Panc1 (cell line): ENCODE data around the gene LRRFIP1. TPM values are rescaled to one million over a fixed set of nuclear protein-coding genes. Genes with fewer than 3 reads are reported as not detected.

Experiments used
- ATAC-seq: fragments of 200-7000 bp; cut with Tn5 transposase; 2 replicates; pipeline ENCODE4 v1.9.1; 2020; ENCODE audit warnings: mild to moderate bottlenecking, moderate library complexity
- BruUV-seq: library from RNA; stranded (reverse); fragments of 400-500 nt; replicated peaks from 2 replicates; lab custom pipeline; 2021; lab: Mats Ljungman, UMichigan
- CTCF ChIA-PET: fragments of 300-600 bp; sonication (Branson Sonifier 250); formaldehyde crosslinking; loops from one replicate; lab custom pipeline; 2022; ENCODE audit warnings: antibody characterized with exemption; lab: Charles Lee
- POLR2A ChIA-PET: fragments of 300-600 bp; sonication (Branson Sonifier 250); formaldehyde crosslinking; loops from one replicate; lab custom pipeline; 2022; ENCODE audit warnings: antibody characterized with exemption; lab: Charles Lee
- DNase-seq: peaks from one replicate; pipeline ENCODE4 v3.0.0-alpha.2; 2010; ENCODE audit warnings: low read depth, low spot score
- H3K27ac ChIP-seq: 2 replicates; pipeline ENCODE4 v1.5.1; 2011; ENCODE audit warnings: mild to moderate bottlenecking, low read length, inconsistent platforms
- H3K27me3 ChIP-seq: fragments of 200-500 bp; sonication (Bioruptor generic); 2 replicates; pipeline ENCODE4 v1.6.0; 2014; ENCODE audit warnings: low read length, inconsistent platforms; ENCODE audit not compliant: control insufficient read depth, insufficient read depth
- H3K36me3 ChIP-seq: fragments of 200-500 bp; sonication (Bioruptor generic); 2 replicates; pipeline ENCODE4 v1.5.1; 2014; ENCODE audit warnings: inconsistent platforms, mild to moderate bottlenecking, low read length, moderate library complexity; ENCODE audit not compliant: control insufficient read depth, insufficient read depth
- H3K4me1 ChIP-seq: 2 replicates; pipeline ENCODE4 v1.5.1; 2011; ENCODE audit warnings: inconsistent platforms, mild to moderate bottlenecking, low read length, moderate library complexity; ENCODE audit not compliant: control insufficient read depth, insufficient read depth
- H3K4me3 ChIP-seq, 2 experiments: 2 replicates each; pipeline ENCODE4 v1.5.1; 2011 to 2012; ENCODE audit warnings: low read depth in 2 of 2, low read length in 2 of 2, mild to moderate bottlenecking in 2 of 2, inconsistent platforms in 1 of 2, moderate library complexity in 1 of 2
- H3K9me3 ChIP-seq: fragments of 200-500 bp; sonication (Bioruptor generic); 2 replicates; pipeline ENCODE4 v1.5.1; 2014; ENCODE audit warnings: low read depth, mild to moderate bottlenecking, inconsistent platforms, low read length, moderate library complexity; ENCODE audit not compliant: control insufficient read depth, insufficient read depth
- POLR2AphosphoS5 ChIP-seq: IDR thresholded peaks from 2 replicates; pipeline ENCODE4 v1.6.1; 2012; ENCODE audit warnings: mild to moderate bottlenecking, low read depth, low read length, moderate library complexity
- SIN3A ChIP-seq: IDR thresholded peaks from 2 replicates; pipeline ENCODE4 v1.6.1; 2012; ENCODE audit warnings: low read depth, mild to moderate bottlenecking, low read length, moderate library complexity, borderline replicate concordance; ENCODE audit not compliant: insufficient read depth
- TCF7L2 ChIP-seq: IDR thresholded peaks from 2 replicates; pipeline ENCODE4 v1.6.1; 2011; ENCODE audit warnings: mild to moderate bottlenecking, low read depth, low read length, inconsistent platforms
- in situ Hi-C: cut with HindIII; loops from 2 replicates; pipeline ENCODE4 v1.10.0; 2016; ENCODE audit warnings: low sequenced_read_pairs, low pct_unique_long_range_greater_than_20kb
- intact Hi-C: fragments of 100-400 bp; cut with micrococcal nuclease; formaldehyde crosslinking; loops from one replicate; pipeline ENCODE4 v1.10.0; 2022; ENCODE audit not compliant: unreplicated experiment
- total RNA-seq: library from RNA; stranded (reverse); gene quantifications from one replicate; pipeline ENCODE4 v1.2.1, GENCODE V29; 2021; ENCODE audit not compliant: unreplicated experiment
- TF ChIP-seq, protein P1 (sequence below), 2 experiments: IDR thresholded peaks; 2 replicates each; pipeline ENCODE4 v1.6.1; 2011 to 2012; ENCODE audit warnings: low read depth in 2 of 2, control low read depth in 1 of 2, low read length in 1 of 2, mild to moderate bottlenecking in 1 of 2, moderate library complexity in 1 of 2; ENCODE audit not compliant: insufficient read depth in 1 of 2
- TF ChIP-seq, protein P2 (sequence below): fragments of 450-650 bp; IDR thresholded peaks from 2 replicates; pipeline ENCODE4 v1.5.1; 2017; ENCODE audit warnings: mild to moderate bottlenecking

LRRFIP1 gene
- total RNA-seq, 1 experiment from 2014 or later: 121 TPM

DNA sequence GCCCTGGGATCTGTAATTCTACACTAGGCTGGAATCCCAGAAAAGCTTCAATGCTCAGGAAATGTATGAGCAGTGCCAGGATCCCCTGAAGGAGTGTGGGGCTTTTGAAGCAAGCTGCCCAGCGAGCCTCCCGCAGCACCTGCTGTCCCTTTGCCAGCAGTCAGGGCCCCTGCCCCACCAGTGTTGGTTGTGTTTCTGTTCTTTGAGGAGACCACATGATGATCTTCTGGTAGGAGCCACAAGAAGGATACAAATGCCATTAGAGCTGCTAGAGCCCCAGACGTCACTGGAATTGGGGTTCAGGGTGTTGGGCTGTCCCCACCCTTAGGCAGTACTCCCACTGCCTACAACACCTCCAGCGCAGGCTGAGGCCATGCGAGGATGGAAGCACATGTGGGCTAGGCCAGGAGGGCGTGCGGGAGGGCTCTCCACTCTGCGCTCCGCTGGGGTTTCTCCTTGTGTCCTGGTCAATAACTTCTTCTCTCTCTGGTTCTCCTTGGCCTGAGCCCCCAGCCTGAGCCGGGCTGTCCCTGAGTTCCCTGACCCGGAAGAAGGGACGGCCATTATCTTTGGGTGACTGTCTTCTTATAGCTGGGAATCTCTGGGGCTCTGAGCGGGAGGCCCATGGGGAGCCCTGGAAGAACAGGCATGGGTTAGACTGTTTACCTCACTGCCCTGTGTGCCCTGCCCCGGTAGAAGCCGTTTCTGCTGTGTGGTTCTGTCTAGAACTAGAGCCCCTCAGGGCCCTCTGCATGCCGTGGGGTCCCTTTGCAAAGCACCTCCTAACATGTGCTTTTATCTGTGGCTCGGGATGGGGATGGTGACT, 73.9 kb downstream of the LRRFIP1 start:
- intact Hi-C loops: no loop called here

DNA sequence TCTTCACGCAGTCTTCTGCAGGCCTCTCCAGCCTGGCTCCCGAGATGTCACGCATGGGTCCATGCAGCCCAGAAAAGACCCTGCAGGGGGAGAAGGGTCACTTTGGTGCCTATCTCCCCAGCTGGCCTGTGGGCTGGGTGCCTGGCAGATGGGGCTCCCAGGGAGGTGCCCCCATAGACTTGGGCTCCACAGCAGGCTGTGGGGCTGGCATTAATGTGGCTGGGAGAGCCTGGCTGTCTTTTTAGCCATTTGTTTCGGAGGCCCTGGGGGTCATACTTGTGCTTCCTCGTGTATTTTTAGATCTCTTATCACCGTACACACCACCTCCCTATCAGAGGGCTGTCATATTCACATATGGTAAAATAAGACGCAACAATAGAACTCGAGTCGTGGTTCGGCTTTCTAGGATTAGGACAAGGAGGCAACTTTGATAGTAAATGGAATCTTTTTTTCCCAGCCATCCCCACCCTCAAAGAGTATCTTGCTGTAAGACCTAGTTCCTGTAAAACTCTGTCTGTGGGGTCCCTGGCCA, 74.5 kb downstream of the LRRFIP1 start:
- H3K36me3 ChIP-seq: no peaks in the 10 kb centered on the region
- POLR2A ChIA-PET: no interaction called here

More for the DNA sequence above, 73.9 kb downstream of the LRRFIP1 start:
- Histone ChIP-seq H3K27me3 (no peaks in the 10 kb centered on the region), H3K4me3 (no peak overlapping the region; a peak in 1 of 4 replicates), H3K4me1 (peaks cover 88% of the 10 kb centered on the region), H3K27ac (peak overlapping the region; percentile 81), H3K9me3 (no peaks in the 10 kb centered on the region), H3K36me3 (no peaks in the 10 kb centered on the region)
- ATAC-seq (no peak), DNase-seq (no peak)
- ChIA-PET CTCF (no interaction called here), POLR2A (no interaction called here)
- TF ChIP-seq TCF7L2: no peak
- TF ChIP-seq, protein P1, sequence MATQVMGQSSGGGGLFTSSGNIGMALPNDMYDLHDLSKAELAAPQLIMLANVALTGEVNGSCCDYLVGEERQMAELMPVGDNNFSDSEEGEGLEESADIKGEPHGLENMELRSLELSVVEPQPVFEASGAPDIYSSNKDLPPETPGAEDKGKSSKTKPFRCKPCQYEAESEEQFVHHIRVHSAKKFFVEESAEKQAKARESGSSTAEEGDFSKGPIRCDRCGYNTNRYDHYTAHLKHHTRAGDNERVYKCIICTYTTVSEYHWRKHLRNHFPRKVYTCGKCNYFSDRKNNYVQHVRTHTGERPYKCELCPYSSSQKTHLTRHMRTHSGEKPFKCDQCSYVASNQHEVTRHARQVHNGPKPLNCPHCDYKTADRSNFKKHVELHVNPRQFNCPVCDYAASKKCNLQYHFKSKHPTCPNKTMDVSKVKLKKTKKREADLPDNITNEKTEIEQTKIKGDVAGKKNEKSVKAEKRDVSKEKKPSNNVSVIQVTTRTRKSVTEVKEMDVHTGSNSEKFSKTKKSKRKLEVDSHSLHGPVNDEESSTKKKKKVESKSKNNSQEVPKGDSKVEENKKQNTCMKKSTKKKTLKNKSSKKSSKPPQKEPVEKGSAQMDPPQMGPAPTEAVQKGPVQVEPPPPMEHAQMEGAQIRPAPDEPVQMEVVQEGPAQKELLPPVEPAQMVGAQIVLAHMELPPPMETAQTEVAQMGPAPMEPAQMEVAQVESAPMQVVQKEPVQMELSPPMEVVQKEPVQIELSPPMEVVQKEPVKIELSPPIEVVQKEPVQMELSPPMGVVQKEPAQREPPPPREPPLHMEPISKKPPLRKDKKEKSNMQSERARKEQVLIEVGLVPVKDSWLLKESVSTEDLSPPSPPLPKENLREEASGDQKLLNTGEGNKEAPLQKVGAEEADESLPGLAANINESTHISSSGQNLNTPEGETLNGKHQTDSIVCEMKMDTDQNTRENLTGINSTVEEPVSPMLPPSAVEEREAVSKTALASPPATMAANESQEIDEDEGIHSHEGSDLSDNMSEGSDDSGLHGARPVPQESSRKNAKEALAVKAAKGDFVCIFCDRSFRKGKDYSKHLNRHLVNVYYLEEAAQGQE (IDR thresholded peaks at IDR 0.05; ENCODE audit: insufficient read depth in 1 of 2, low read depth in 2 of 2, low read length in 1 of 2): no peak
- no peak for TF ChIP-seq SIN3A
- TF ChIP-seq, protein P2, sequence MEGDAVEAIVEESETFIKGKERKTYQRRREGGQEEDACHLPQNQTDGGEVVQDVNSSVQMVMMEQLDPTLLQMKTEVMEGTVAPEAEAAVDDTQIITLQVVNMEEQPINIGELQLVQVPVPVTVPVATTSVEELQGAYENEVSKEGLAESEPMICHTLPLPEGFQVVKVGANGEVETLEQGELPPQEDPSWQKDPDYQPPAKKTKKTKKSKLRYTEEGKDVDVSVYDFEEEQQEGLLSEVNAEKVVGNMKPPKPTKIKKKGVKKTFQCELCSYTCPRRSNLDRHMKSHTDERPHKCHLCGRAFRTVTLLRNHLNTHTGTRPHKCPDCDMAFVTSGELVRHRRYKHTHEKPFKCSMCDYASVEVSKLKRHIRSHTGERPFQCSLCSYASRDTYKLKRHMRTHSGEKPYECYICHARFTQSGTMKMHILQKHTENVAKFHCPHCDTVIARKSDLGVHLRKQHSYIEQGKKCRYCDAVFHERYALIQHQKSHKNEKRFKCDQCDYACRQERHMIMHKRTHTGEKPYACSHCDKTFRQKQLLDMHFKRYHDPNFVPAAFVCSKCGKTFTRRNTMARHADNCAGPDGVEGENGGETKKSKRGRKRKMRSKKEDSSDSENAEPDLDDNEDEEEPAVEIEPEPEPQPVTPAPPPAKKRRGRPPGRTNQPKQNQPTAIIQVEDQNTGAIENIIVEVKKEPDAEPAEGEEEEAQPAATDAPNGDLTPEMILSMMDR: no peak
- no peak for TF ChIP-seq POLR2AphosphoS5
- BruUV-seq: no TSS peak
- in situ Hi-C loops: no loop called here

More for the DNA sequence above, 74.5 kb downstream of the LRRFIP1 start:
- no TSS peak for BruUV-seq
- no peaks in the 10 kb centered on the region for H3K9me3 ChIP-seq
- intact Hi-C loops (no loop called here), in situ Hi-C loops (no loop called here)
- H3K4me3 ChIP-seq: no peak overlapping the region
- TF ChIP-seq, protein P2: no peak
- no peak for TF ChIP-seq TCF7L2
- TF ChIP-seq, protein P1 (IDR thresholded peaks at IDR 0.05; ENCODE audit: insufficient read depth in 1 of 2, low read depth in 2 of 2, low read length in 1 of 2): no peak
- TF ChIP-seq SIN3A: no peak
- CTCF ChIA-PET: interaction anchor here (0.8 to 1.0 kb wide), 2 partner anchors 11 to 28 kb away, joined by 3 to 4 read pairs; no protein-coding TSS in a partner anchor
- H3K4me1 ChIP-seq: peaks cover 81% of the 10 kb centered on the region
- ATAC-seq: no peak
- peak overlapping the region; percentile 81 for H3K27ac ChIP-seq
- H3K27me3 ChIP-seq: no peaks in the 10 kb centered on the region
- no peak for DNase-seq
